Mucosa of descending colon (tissue), 3 donors: ENCODE results near the gene RABAC1. TPM values are rescaled to one million over a fixed set of nuclear protein-coding genes. Genes with fewer than 3 reads are reported as not detected.

Source experiments
- ATAC-seq: fragments of 200-7000 bp; cut with Tn5 transposase; one replicate; pipeline ENCODE4 v1.9.1; 2020; ENCODE audit warnings: mild to moderate bottlenecking, moderate library complexity
- DNase-seq, 3 donors: peaks; one replicate each; pipeline ENCODE4 v3.0.0-alpha.2; 2020
- H3K36me3 ChIP-seq: fragments of 200-600 bp; one replicate; pipeline ENCODE4 v1.8.0; 2021; ENCODE audit warnings: low read depth, mild to moderate bottlenecking
- H3K4me1 ChIP-seq: fragments of 200-600 bp; one replicate; pipeline ENCODE4 v1.8.0; 2021; ENCODE audit warnings: low read depth, mild to moderate bottlenecking
- H3K4me3 ChIP-seq: fragments of 200-600 bp; one replicate; pipeline ENCODE4 v1.8.0; 2021; ENCODE audit warnings: mild to moderate bottlenecking
- H3K9me3 ChIP-seq: fragments of 200-600 bp; one replicate; pipeline ENCODE4 v1.8.0; 2021; ENCODE audit warnings: mild to moderate bottlenecking
- CTCF ChIP-seq: fragments of 200-600 bp; IDR thresholded peaks from one replicate; pipeline ENCODE4 v1.8.0; 2022; ENCODE audit warnings: antibody characterized with exemption, mild to moderate bottlenecking
- intact Hi-C, 2 donors: fragments of 100-400 bp; cut with DNase I in 1 of 2; cut with micrococcal nuclease in 1 of 2; formaldehyde crosslinking; loops; one replicate each; pipeline versions ENCODE4 v1.11.0 to v1.11.1; 2022; cut with DNase I, micrococcal nuclease
- total RNA-seq, 3 donors: library from RNA; stranded (reverse); fragmentation: NEBNext Ultra II Directional in 2 of 3; extraction: Animal tissue kit (Norgen Biotek cat#: 25700) in 2 of 3; gene quantifications; one replicate each; pipeline versions ENCODE4 v1.2.1 to v1.2.4, GENCODE V29; 2021 to 2023
- donor health status: DM: no; HTN: no; CAD: no; lungs with moderate emphysema.
- donor health status: DM: no; HTN: no; CAD: no.
- donor health status: DM: no; HTN: yes; CAD: no.

The RABAC1 gene
- total RNA-seq, 3 donors from 2014 or later, result 150 to 160 (median 152) TPM

GRCh38 chr19:41981724-41982123, 22.6 kb upstream of the RABAC1 start:
- H3K36me3 ChIP-seq, result no peaks in the 10 kb centered on the region
- intact Hi-C loops, result no loop called here
- H3K4me1 ChIP-seq, result no peaks in the 10 kb centered on the region
- no peak for DNase-seq
- TF ChIP-seq CTCF, result no peak
- no peak for ATAC-seq
- no peaks in the 10 kb centered on the region for H3K9me3 ChIP-seq
- no peak overlapping the region for H3K4me3 ChIP-seq

- TF ChIP-seq CTCF, result no peak
Measured at GRCh38 chr19:41978470-41978869, 19.3 kb upstream of the RABAC1 start.

GRCh38 chr19:41977916-41978315, 18.8 kb upstream of the RABAC1 start:
- intact Hi-C loops, result no loop called here
- TF ChIP-seq CTCF, result no peak
- DNase-seq, result no peak

More at GRCh38 chr19:41978470-41978869, 19.3 kb upstream of the RABAC1 start:
- Histone ChIP-seq H3K4me3 (no peak overlapping the region), H3K4me1 (no peaks in the 10 kb centered on the region), H3K36me3 (no peaks in the 10 kb centered on the region), H3K9me3 (no peaks in the 10 kb centered on the region)
- intact Hi-C loops, result no loop called here
- ATAC-seq, result no peak
- DNase-seq, result no peak

GRCh38 chr19:41974652-41975051, 15.5 kb upstream of the RABAC1 start:
- Histone ChIP-seq H3K4me3 (no peak overlapping the region), H3K36me3 (no peaks in the 10 kb centered on the region), H3K9me3 (no peaks in the 10 kb centered on the region), H3K4me1 (no peaks in the 10 kb centered on the region)
- DNase-seq (no peak), ATAC-seq (no peak)
- intact Hi-C loops, result no loop called here
- TF ChIP-seq CTCF, result no peak

More at GRCh38 chr19:41977916-41978315, 18.8 kb upstream of the RABAC1 start:
- H3K4me3 ChIP-seq, result no peak overlapping the region
- ATAC-seq, result no peak
- no peaks in the 10 kb centered on the region for H3K9me3 ChIP-seq
- no peaks in the 10 kb centered on the region for H3K4me1 ChIP-seq
- no peaks in the 10 kb centered on the region for H3K36me3 ChIP-seq

- intact Hi-C loops, result no loop called here
Measured at GRCh38 chr19:41971363-41971762, 12.2 kb upstream of the RABAC1 start.

More at GRCh38 chr19:41971363-41971762, 12.2 kb upstream of the RABAC1 start:
- Histone ChIP-seq H3K4me1 (no peaks in the 10 kb centered on the region), H3K4me3 (no peak overlapping the region), H3K36me3 (no peaks in the 10 kb centered on the region), H3K9me3 (no peaks in the 10 kb centered on the region)
- DNase-seq (no peak), ATAC-seq (no peak)
- no peak for TF ChIP-seq CTCF
